Measurements from ENCODE around the gene SORCS1. TPM values are rescaled to one million over a fixed set of nuclear protein-coding genes. Genes with fewer than 3 reads are reported as not detected.

Gene SORCS1
- polyA plus RNA-seq, 6 donors from 2014 or later, result not detected

DNA sequence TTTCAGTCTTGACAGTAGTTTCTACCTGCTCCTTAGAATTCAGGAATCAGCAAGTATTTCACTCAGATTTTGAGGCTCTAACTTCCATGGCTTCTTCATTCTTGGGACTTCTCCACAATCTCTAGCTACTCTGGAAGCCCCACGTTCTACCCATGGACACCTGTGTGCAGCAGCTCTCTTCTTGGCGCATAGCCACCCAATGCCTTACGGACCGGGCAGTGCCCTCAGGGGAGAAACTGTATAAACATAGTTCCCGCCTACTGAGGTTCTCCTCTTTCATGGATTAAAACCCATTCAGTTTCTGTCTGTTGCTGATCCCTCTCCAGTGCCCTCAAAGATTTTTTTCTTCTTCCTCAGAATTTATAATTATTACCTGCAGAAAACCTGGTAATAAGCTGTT is 177.1 kb downstream of the SORCS1 start:
- ATAC-seq (ENCODE audit: low read depth in 2 of 2), result no peak
- Mint-ChIP-seq H3K4me1 (no peaks in the 10 kb centered on the region), H3K27ac (no peak overlapping the region), H3K36me3 (no peaks in the 10 kb centered on the region), H3K9me3 (peaks cover 0 to 3% (median 0%) of the 10 kb centered on the region in 7 donors), H3K4me3 (no peak overlapping the region), H3K27me3 (peaks cover 0 to 10% (median 0%) of the 10 kb centered on the region in 3 donors)
- no peak for DNase-seq

GRCh38 chr10:106982268-106982667 is 182.2 kb downstream of the SORCS1 start:
- no peak overlapping the region for H3K27ac Mint-ChIP-seq
- H3K36me3 Mint-ChIP-seq, result no peaks in the 10 kb centered on the region
- peaks cover 0 to 3% (median 0%) of the 10 kb centered on the region in 7 donors for H3K9me3 Mint-ChIP-seq
- H3K27me3 Mint-ChIP-seq, result peaks cover 0 to 3% (median 0%) of the 10 kb centered on the region in 3 donors
- no peaks in the 10 kb centered on the region for H3K4me1 Mint-ChIP-seq
- H3K4me3 Mint-ChIP-seq, result no peak overlapping the region
- ATAC-seq (ENCODE audit: low read depth in 2 of 2) (no peak), DNase-seq (no peak)

- H3K27me3 Mint-ChIP-seq, result peaks cover 0 to 3% (median 0%) of the 10 kb centered on the region in 3 donors
- no peak for ATAC-seq (ENCODE audit: low read depth in 2 of 2)
These were observed 182.9 kb downstream of the SORCS1 start for GRCh38 chr10:106981452-106982075.

GRCh38 chr10:106980495-106981451 is 183.7 kb downstream of the SORCS1 start:
- no peak overlapping the region for H3K27ac Mint-ChIP-seq
- ATAC-seq (ENCODE audit: low read depth in 2 of 2) (no peak), DNase-seq (no peak)
- H3K4me1 Mint-ChIP-seq, result no peaks in the 10 kb centered on the region
- H3K27me3 Mint-ChIP-seq, result peaks cover 0 to 3% (median 0%) of the 10 kb centered on the region in 3 donors
- H3K36me3 Mint-ChIP-seq, result no peaks in the 10 kb centered on the region
- peaks cover 0 to 4% (median under 1%) of the 10 kb centered on the region in 7 donors for H3K9me3 Mint-ChIP-seq
- no peak overlapping the region for H3K4me3 Mint-ChIP-seq

More at GRCh38 chr10:106981452-106982075, 182.9 kb downstream of the SORCS1 start:
- peaks cover 0 to 3% (median 0%) of the 10 kb centered on the region in 7 donors for H3K9me3 Mint-ChIP-seq
- no peak overlapping the region for H3K4me3 Mint-ChIP-seq
- no peaks in the 10 kb centered on the region for H3K36me3 Mint-ChIP-seq
- no peak overlapping the region for H3K27ac Mint-ChIP-seq
- no peaks in the 10 kb centered on the region for H3K4me1 Mint-ChIP-seq
- DNase-seq, result no peak

DNA sequence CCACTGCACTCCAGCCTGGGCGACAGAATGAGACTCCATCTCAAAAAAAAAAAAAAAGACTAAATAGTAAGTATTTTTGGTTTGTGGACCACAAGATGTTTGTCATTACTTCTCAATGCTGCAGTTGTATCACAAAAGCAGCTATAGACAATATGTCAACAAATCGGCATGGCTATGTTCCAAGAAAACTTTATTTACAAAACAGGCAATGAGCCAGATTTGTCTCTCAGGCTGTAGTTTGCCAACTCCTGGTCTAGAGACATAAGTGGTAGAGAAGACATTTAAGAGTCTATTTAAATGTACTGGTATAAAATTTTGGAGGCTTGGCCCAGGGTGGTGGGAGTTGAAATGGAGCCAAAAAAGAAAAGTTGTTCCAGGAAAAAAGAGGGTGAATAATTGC is 185.8 kb downstream of the SORCS1 start:
- DNase-seq (no peak), ATAC-seq (ENCODE audit: low read depth in 2 of 2) (no peak)
- peaks cover 0 to 3% (median 0%) of the 10 kb centered on the region in 3 donors for H3K27me3 Mint-ChIP-seq
- no peaks in the 10 kb centered on the region for H3K36me3 Mint-ChIP-seq
- peaks cover 0 to 4% (median 0%) of the 10 kb centered on the region in 7 donors for H3K9me3 Mint-ChIP-seq
- no peak overlapping the region for H3K27ac Mint-ChIP-seq
- no peak overlapping the region for H3K4me3 Mint-ChIP-seq
- no peaks in the 10 kb centered on the region for H3K4me1 Mint-ChIP-seq

DNA sequence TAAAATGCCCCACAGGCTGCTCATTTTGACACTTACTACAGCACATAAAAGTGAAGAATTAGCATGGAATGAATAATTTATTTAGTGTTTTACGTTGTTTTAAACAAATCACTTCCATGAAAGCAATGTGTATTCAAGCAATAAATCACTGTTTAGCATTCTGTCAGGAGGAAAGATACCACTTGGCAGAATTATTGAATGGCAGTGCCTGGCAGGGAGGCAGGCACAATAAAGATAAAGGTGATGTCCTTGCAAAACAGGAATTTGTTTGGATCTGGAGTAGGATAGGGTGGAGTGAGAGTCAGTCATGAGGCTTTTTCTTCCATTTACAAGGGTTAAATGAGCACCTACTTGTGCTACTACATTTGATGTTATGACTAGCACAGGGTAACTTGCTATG is 190.8 kb downstream of the SORCS1 start:
- no peaks in the 10 kb centered on the region for H3K27me3 Mint-ChIP-seq
- H3K4me1 Mint-ChIP-seq, result no peaks in the 10 kb centered on the region
- peaks cover 0 to 4% (median 0%) of the 10 kb centered on the region in 7 donors for H3K9me3 Mint-ChIP-seq
- ATAC-seq (ENCODE audit: low read depth in 2 of 2) (no peak), DNase-seq (no peak)
- no peaks in the 10 kb centered on the region for H3K36me3 Mint-ChIP-seq
- no peak overlapping the region for H3K27ac Mint-ChIP-seq
- no peak overlapping the region for H3K4me3 Mint-ChIP-seq

- H3K4me1 Mint-ChIP-seq, result no peaks in the 10 kb centered on the region
- H3K27me3 Mint-ChIP-seq, result no peaks in the 10 kb centered on the region
- DNase-seq (no peak), ATAC-seq (ENCODE audit: low read depth in 2 of 2) (no peak)
- no peak overlapping the region for H3K27ac Mint-ChIP-seq
- no peaks in the 10 kb centered on the region for H3K36me3 Mint-ChIP-seq
- H3K4me3 Mint-ChIP-seq, result no peak overlapping the region
- peaks cover 0 to 4% (median 0%) of the 10 kb centered on the region in 7 donors for H3K9me3 Mint-ChIP-seq
These were observed 191.2 kb downstream of the SORCS1 start for GRCh38 chr10:106973288-106973687.

DNA sequence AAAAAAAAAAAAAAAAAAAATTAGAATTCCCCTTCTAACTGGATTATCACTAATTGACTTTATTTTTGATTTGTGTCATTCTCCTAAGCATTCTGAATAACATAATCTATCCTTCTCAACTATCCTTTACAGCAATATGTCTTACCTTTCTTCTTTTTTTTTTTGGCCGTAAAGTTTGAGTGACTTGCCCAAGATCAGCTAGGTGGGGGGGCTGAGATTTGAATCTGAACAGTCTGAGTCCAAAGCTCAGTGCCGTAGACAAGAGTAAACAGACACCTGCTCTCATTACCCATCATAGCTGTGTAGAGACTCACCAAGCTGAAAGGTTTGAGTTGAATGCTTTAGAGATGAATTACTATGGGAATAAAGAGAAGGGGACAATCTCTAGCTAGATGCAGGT is 192.1 kb downstream of the SORCS1 start:
- H3K27me3 Mint-ChIP-seq, result no peaks in the 10 kb centered on the region
- no peak for ATAC-seq (ENCODE audit: low read depth in 2 of 2)

DNA sequence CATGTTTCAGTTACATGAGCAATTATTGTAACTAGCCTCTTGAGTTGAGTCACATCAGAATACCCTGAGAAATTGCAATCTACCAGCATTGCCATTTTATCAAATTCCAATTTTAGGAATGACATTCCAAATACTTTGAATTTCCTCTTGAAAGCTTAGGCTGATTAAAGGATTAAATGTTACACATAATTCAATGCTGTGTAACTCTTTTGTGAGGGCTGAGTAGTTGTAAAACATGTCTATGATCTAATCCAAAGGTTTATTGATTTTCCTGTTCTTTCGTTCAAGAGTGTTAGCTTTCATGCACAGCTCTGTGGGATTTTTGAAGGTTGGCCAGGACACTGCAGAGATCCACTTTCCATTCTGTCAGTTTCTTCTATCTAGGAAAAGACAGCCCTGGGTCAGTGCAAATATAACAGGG is 193.1 kb downstream of the SORCS1 start:
- Mint-ChIP-seq H3K9me3 (peaks cover 0 to 2% (median 0%) of the 10 kb centered on the region in 7 donors), H3K4me3 (no peak overlapping the region), H3K27me3 (no peaks in the 10 kb centered on the region), H3K4me1 (no peaks in the 10 kb centered on the region), H3K27ac (no peak overlapping the region), H3K36me3 (no peaks in the 10 kb centered on the region)
- no peak for DNase-seq
- ATAC-seq (ENCODE audit: low read depth in 2 of 2), result no peak

More for the DNA sequence above, 192.1 kb downstream of the SORCS1 start:
- H3K36me3 Mint-ChIP-seq, result no peaks in the 10 kb centered on the region
- no peak overlapping the region for H3K27ac Mint-ChIP-seq
- DNase-seq, result no peak
- H3K4me3 Mint-ChIP-seq, result no peak overlapping the region
- no peaks in the 10 kb centered on the region for H3K4me1 Mint-ChIP-seq
- H3K9me3 Mint-ChIP-seq, result peaks cover 0 to 4% (median 0%) of the 10 kb centered on the region in 7 donors

- no peak overlapping the region for H3K27ac Mint-ChIP-seq
- peaks cover 0 to 5% (median 1%) of the 10 kb centered on the region in 7 donors for H3K9me3 Mint-ChIP-seq
- H3K4me1 Mint-ChIP-seq, result no peaks in the 10 kb centered on the region
- DNase-seq (no peak), ATAC-seq (ENCODE audit: low read depth in 2 of 2) (no peak)
- no peak overlapping the region for H3K4me3 Mint-ChIP-seq
- H3K36me3 Mint-ChIP-seq, result no peaks in the 10 kb centered on the region
- H3K27me3 Mint-ChIP-seq, result no peaks in the 10 kb centered on the region
These were observed 197.1 kb downstream of the SORCS1 start for GRCh38 chr10:106967452-106967851.

DNA sequence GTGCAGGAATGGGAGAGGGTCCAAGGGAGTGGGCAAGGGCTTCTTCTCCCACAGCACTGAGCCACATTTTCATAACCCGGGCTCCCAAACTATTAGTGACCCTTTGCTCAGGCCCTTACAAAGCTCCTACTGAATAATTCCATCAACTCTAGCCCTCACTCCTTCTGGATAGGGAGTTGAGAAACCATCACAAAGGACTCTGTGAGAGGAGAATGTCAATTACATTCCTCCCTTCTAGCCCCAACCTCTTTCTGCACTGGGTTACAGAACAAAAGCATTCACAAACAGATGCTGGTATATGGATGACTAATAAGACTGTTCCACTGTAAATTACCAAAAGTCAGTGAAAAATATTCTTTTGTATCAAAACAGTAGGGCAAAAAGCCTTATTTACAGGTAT is 203.7 kb downstream of the SORCS1 start:
- H3K4me1 Mint-ChIP-seq, result peaks cover 0 to 19% (median 7%) of the 10 kb centered on the region in 3 donors
- DNase-seq (no peak), ATAC-seq (ENCODE audit: low read depth in 2 of 2) (no peak)

GRCh38 chr10:106959521-106959920 is 205.0 kb downstream of the SORCS1 start:
- ATAC-seq (ENCODE audit: low read depth in 2 of 2) (no peak), DNase-seq (no peak)
- Mint-ChIP-seq H3K4me3 (no peak overlapping the region), H3K9me3 (peaks cover 0 to 5% (median 3%) of the 10 kb centered on the region in 7 donors), H3K4me1 (peaks cover 0 to 19% (median 7%) of the 10 kb centered on the region in 3 donors), H3K27ac (peak overlapping the region in 1 of 6 donors; percentile 4), H3K27me3 (no peaks in the 10 kb centered on the region), H3K36me3 (no peaks in the 10 kb centered on the region)

More for the DNA sequence above, 203.7 kb downstream of the SORCS1 start:
- H3K27ac Mint-ChIP-seq, result peak overlapping the region in 1 of 6 donors; percentile 10
- H3K4me3 Mint-ChIP-seq, result no peak overlapping the region
- peaks cover 0 to 5% (median 3%) of the 10 kb centered on the region in 7 donors for H3K9me3 Mint-ChIP-seq
- H3K27me3 Mint-ChIP-seq, result no peaks in the 10 kb centered on the region
- no peaks in the 10 kb centered on the region for H3K36me3 Mint-ChIP-seq

- DNase-seq, result no peak
- H3K36me3 Mint-ChIP-seq, result no peaks in the 10 kb centered on the region
- no peak overlapping the region for H3K4me3 Mint-ChIP-seq
- H3K9me3 Mint-ChIP-seq, result peaks cover 0 to 5% (median 2%) of the 10 kb centered on the region in 7 donors
- ATAC-seq (ENCODE audit: low read depth in 2 of 2), result no peak
- peaks cover 0 to 19% (median 7%) of the 10 kb centered on the region in 3 donors for H3K4me1 Mint-ChIP-seq
- H3K27ac Mint-ChIP-seq, result peak overlapping the region in 1 of 6 donors; percentile 15
- H3K27me3 Mint-ChIP-seq, result no peaks in the 10 kb centered on the region
These were observed 205.7 kb downstream of the SORCS1 start for GRCh38 chr10:106958589-106959361.

Data from naive B cell (primary cell).